ENCODE measurements around the gene MINK1.
"Not testable (repeated sequence)": the region's sequence is repeated elsewhere in the genome, so short reads cannot be mapped to it uniquely, and the experiment has no call there.

MINK1 gene

DNA sequence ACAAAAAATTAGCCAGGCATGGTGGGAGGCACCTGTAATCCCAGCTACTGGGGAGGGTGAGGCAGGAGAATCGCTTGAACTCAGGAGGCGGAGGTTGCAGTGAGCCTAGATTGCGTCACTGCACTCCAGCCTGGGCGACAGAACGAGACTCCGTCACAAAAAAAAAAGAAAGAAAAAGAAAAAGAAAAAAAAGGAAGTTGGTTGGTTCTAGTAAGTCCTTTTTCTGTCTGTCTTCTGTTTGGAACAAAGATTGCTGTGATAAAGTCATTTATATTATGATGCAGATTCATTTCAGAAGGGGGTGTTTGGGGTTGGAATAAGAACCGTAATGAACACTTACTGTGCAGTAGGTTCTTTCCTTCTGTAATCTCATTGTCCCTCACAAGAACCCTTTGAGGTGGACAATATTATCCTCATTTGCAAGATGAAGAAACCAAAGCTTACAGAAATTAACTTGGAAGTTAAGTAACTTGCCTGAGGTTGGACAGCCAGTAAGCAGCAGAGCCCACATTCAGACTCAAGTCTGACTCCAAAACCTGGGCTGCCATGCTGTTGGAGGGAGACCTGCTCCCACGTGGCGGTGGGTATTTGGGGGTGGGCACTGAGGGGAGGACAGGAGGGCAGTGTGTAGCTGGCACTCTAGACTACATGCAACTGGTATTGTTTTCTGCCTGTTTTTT is 10.3 kb downstream of the MINK1 start:
- in situ Hi-C loops (cut with MboI; ENCODE audit: low sequenced_read_pairs): no loop called here

DNA sequence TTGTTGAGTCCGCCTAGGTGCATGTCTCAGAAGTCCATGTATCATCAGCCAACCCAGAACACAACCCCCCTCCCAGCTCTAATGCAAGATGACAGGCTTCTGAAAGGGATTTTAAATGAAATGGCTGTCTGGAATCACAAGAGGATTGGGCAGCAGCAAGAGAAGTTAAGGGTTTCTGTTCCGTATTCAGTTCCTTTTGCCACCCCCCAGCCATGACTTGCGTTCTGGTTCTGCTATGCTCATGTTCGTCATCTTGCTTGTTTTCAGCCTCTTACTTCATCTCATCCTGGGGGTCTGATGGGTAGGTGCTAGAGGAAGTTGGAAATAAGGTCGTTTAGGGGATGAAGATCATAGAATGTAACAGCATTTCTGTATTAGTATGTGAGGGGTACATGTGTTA is 12.0 kb downstream of the MINK1 start:
- in situ Hi-C loops (cut with MboI; ENCODE audit: low sequenced_read_pairs): no loop called here

DNA sequence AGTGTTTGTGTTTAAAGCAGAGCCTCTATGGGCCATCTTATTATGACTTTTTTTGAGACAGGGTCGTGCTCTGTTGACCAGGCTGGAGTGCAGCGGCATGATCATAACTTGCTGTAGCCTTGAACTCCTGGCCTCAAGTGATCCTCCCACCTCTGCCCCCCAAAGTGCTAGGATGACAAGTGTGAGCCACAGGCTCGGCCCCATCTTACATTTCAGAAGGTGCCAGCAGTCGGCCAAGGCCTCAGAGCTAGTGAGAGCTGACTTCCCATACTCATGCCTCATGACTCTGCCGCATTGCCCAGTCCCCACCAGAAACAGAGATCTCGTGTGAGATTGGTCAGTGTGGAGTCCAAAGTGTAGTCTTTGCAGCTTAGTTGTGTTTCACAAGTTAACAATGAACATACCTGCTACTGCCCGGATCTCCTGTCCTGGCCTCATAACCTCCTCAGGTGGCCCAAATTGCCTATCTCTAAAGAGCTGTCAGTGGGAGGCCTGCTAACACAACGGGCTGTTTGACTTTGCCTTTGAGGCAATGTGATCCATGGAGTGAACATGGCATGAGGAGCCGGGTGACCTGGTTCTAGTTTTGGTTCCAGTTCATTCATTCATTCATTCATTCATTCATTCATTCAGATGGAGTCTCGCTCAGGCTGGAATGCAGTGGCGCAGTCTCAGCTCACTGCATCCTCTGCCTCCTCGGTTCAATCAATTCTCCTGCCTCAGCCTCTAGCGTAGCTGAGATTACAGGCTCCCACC is 13.7 kb downstream of the MINK1 start:
- in situ Hi-C loops (cut with MboI; ENCODE audit: low sequenced_read_pairs): no loop called here

DNA sequence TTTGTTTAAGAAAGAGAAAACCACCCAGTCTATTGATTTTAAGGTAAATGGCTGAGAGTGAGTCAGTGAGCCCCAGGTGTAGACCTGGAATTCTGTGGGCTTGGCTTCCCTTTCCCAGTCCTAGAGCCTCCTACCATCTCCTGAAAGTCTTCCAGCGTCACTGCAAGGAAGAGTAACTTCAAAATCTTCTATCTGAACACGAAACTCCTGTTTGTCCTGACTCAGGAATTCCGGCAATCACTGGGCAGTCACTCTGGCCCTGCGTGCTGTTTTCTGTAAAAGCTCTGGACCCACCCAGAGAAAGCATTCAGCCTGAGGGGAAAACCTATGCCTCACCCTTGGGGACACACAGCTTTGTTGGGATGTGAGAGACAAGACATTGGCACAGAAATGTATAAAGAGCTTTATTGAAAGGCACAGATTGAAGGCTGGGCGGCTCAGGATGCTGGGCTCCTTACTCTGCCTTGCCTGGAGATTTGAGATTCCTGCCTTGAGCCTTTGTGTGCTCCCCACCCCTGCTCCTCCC is 15.9 kb downstream of the MINK1 start:
- in situ Hi-C loops (cut with MboI; ENCODE audit: low sequenced_read_pairs): no loop called here

DNA sequence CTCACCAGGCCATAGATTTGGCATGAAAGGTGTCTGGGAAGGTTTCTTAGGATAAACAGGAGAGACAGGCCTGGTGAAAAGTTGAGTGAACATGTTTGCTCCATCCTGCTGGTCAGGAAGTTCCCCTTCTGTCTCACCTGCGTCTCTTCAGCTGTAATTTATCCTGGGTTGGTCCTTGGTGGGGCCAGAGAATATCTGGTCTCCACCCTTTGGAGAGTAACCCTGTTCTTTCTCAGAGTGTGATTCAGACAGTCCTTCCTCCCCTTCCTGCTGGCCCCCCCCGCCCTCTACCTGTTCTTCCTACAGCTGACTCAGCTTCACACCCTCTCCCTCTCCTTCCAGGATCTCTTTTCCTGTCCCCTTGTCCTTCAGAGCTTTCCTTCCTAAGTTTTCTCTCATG is 17.1 kb downstream of the MINK1 start:
- in situ Hi-C loops (cut with MboI; ENCODE audit: low sequenced_read_pairs): no loop called here

DNA sequence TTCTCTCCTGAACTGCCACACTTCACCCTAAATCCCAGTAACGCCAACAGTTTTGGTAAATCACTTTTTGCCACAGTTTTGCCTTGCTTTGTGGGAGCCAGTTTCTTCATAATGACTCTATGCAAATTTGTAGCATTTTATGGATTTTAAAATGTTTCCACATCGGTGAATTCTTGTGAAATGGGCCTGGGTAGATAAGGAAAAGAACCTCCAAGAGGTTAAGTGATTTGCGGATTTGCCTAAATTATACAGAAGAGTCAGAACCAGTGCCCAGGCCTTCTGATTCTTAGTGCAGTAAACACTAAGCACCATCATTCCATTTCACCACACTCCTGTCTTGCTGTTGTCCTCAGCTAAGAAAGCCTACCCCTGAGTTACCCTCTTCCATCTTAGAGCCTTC is 17.9 kb downstream of the MINK1 start:
- in situ Hi-C loops (cut with MboI; ENCODE audit: low sequenced_read_pairs): no loop called here

DNA sequence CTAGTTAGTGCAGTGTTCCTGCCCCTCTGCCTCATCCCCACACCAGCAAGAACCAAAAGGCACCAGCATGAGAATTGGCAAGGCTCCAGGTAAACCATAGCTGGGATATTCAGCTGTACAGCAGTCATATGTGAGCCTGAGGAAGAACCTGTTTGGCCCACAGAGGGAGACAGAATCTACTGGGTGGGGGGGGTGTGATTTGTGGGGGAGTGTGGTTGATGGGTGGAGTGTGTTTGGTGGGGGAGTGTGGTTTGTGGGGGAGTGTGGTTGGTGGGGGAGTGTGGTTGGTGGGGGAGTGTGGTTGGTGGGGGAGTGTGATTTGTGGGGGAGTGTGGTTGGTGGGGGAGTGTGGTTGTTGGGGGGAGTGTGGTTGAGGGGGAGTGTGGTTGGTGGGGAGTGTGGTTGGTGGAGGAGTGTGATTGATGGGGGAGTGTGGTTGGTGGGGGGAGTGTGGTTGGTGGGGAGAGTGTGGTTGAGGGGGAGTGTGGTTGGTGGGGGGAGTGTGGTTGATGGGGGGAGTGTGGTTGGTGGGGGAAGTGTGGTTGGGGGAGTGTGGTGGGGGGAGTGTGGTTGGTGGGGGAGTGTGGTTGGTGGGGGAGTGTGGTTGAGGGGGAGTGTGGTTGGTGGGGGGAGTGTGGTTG is 19.5 kb downstream of the MINK1 start:
- in situ Hi-C loops (cut with MboI; ENCODE audit: low sequenced_read_pairs): no loop called here

DNA sequence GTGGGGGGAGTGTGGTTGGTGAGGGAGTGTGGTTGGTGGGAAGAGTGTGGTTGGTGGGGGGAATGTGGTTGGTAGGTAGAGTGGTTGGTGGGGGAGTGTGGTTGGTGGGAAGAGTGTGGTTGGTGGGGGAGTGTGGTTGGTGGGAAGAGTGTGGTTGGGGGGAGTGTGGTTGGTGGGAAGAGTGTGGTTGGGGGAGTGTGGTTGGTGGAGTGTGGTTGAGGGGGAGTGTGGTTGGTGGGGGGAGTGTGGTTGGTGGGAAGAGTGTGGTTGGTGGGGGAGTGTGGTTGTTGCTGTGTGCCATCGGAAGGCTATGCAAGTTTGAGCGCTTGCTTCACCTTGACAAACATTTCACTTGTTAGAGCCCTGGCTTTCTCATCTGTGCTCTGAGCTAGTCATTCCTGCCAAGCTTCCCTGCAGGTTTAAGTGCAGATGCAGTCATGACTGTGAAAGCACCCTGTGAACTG is 20.1 kb downstream of the MINK1 start:
- in situ Hi-C loops (cut with MboI; ENCODE audit: low sequenced_read_pairs): no loop called here

DNA sequence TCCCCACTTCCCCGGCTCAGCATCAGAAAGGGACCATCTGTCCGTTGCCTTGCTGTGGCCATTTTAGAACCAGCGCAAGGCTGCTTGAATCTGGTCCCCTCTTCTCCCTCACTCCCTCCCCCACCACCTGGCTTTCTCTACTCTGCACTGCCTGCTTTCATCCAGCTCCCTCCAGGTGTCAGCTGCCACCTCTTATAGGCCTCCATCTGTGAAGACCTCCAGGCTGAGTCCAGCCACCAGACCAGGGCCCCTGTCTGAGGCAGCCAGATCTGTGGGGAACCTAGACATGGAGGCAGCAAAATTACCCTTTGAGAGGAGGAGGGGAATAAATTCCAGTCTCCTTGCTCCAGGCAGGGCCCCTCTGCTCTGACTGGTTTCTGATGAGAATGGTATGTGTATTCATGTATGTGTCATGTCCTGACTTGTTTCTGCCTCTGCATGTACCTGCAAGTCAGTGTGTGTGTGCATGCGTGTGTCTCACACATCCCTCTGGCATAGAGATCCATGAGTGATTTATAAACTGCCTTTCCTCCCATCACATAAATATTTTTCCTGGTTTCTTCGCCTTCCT is 21.1 kb downstream of the MINK1 start:
- in situ Hi-C loops (cut with MboI; ENCODE audit: low sequenced_read_pairs): no loop called here

DNA sequence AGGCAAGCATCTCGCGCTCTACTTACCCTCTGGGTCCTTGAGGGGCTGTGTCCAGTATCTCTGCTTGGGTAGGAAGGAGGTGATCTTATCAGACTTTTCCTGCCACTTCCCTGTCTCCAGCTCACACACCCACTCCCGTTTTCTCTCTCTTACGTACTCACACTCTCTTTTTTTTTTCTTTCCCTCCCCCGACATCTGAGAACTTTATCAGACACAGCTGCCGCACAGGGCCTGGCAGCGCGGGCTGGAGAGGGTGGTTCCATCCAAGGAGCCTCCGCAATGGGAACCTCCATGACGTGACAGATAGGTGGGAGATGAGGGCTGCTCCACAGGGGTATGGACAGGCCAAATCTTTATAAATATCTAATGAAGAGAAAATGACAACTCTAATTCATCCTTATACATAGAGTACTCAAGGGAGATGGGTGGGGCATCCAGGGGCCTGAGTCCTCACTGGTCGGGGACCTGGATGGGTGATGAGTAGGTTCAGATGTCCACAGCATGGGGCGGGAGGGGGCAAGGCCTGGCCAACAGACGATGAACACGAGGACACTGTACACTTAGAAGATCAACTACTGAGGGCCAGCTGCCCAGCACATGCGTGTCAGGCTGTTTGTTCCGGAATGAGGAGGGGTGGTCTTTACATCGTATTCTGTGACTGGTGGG is 23.3 kb downstream of the MINK1 start:
- in situ Hi-C loops (cut with MboI; ENCODE audit: low sequenced_read_pairs): no loop called here

GRCh38 chr17:4856937-4857314 is 23.8 kb downstream of the MINK1 start:
- in situ Hi-C loops (cut with MboI; ENCODE audit: low sequenced_read_pairs): no loop called here

DNA sequence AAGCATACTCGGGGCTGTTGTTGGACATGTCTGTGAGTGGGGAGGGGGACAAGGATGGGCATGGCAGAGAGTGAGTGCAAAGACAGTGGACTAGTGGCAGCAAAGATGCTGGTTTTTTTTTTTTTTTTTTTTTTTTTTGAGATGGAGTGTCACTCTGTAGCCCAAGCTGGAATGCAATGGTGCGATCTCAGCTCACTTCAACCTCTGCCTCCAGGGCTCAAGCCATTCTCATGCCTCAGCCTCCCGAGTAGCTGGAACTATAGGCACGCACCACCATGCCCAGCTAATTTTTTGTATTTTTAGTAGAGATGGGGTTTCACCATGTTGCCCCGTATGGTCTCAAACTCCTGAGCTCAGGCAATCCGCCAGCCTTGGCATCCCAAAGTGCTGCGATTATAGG is 24.2 kb downstream of the MINK1 start:
- in situ Hi-C loops (cut with MboI; ENCODE audit: low sequenced_read_pairs): not testable (repeated sequence)

- in situ Hi-C loops (cut with MboI; ENCODE audit: low sequenced_read_pairs): no loop called here
Measured at GRCh38 chr17:4858068-4858881, 25.1 kb downstream of the MINK1 start.

GRCh38 chr17:4858882-4859260 is 25.7 kb downstream of the MINK1 start:
- in situ Hi-C loops (cut with MboI; ENCODE audit: low sequenced_read_pairs): no loop called here

DNA sequence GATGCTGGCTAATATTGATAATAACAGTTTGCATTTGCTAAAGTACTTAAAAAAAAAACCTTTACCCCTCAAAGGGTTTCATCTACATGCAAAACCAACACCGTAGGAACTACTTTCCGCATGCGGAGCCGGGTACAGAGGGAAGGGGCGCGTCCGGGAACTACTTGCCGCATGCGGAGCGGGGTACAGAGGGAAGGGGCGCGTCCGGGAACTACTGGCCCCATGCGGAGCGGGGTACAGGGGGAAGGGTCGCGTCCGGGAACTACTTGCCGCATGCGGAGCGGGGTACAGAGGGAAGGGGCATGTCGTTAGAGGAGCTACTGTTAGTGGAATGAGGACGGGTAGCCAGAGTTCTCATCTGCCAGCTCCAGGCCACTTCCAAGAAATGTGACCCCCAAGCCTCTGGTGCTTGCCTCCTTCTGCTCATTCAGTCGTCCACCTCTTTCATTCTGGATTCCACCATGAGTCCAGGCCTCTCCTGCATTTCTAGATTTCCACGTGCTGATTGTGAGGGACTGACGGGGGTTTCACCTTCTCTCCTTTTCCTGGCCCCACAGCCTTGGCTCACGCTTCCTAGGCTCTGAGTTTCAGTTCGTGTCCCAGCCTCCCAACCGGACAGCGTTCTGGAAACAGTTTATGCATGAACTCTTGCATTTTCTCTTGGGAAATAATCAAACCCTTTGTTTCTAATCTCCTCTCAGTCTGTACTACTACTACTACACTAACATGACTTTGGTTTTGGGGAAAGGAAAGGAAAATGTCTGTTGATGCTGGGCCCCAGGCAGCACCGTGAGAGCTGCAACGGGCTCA is 26.9 kb downstream of the MINK1 start:
- in situ Hi-C loops (cut with MboI; ENCODE audit: low sequenced_read_pairs): no loop called here

GRCh38 chr17:4860651-4861050 is 27.5 kb downstream of the MINK1 start:
- in situ Hi-C loops (cut with MboI; ENCODE audit: low sequenced_read_pairs): no loop called here

GRCh38 chr17:4861052-4861451 is 27.9 kb downstream of the MINK1 start:
- in situ Hi-C loops (cut with MboI; ENCODE audit: low sequenced_read_pairs): no loop called here

- in situ Hi-C loops (cut with MboI; ENCODE audit: low sequenced_read_pairs): no loop called here
Measured at GRCh38 chr17:4862720-4863119, 29.6 kb downstream of the MINK1 start.

- in situ Hi-C loops (cut with MboI; ENCODE audit: low sequenced_read_pairs): no loop called here
Measured at GRCh38 chr17:4863321-4863720, 30.2 kb downstream of the MINK1 start.
